ENCODE results near the gene PPM1N.

DNA sequence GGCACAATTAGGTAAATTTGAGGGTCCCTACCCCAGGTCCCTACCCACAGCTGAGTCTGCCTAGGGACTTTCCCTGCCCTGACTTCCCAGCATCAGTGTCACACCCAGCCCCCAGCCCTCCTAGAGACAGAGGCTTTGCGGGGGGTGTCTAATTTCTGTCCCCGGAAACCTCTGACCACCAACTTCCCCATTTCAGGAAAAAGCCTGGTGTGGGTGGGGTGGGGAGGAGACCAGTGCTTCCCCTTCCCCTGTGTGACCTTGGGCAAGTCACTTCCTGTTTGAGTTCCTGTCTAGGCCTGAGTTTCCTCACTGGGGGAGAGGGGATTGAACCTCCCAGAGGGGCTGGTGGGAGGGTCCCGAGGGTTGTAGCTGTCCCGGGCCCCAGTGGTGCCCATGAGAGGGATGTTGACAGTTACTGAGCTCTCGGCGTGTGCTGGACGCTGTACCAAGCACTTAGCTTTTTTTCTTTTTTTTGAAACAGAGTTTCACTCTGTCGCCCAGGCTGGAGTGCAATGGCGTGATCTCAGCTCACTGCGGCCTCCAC lies 16.9 kb downstream of the PPM1N start:
- TF ChIP-seq, protein P1, sequence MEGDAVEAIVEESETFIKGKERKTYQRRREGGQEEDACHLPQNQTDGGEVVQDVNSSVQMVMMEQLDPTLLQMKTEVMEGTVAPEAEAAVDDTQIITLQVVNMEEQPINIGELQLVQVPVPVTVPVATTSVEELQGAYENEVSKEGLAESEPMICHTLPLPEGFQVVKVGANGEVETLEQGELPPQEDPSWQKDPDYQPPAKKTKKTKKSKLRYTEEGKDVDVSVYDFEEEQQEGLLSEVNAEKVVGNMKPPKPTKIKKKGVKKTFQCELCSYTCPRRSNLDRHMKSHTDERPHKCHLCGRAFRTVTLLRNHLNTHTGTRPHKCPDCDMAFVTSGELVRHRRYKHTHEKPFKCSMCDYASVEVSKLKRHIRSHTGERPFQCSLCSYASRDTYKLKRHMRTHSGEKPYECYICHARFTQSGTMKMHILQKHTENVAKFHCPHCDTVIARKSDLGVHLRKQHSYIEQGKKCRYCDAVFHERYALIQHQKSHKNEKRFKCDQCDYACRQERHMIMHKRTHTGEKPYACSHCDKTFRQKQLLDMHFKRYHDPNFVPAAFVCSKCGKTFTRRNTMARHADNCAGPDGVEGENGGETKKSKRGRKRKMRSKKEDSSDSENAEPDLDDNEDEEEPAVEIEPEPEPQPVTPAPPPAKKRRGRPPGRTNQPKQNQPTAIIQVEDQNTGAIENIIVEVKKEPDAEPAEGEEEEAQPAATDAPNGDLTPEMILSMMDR (IDR thresholded peaks at IDR 0.05; ENCODE audit: poor library complexity) = no peak
- TF ChIP-seq EZH2 (IDR thresholded peaks at IDR 0.05; ENCODE audit: borderline replicate concordance) = no peak

All from hepatocyte (in vitro differentiated cells).